Ammon's horn (tissue), 1 donor: Measurements from ENCODE around the gene LRRC37A3.
"Not testable (repeated sequence)": the region's sequence is repeated elsewhere in the genome, so short reads cannot be mapped to it uniquely, and the experiment has no call there.

Source experiments
- DNase-seq: peaks from one replicate; pipeline ENCODE4 v3.0.0-alpha.2; 2016; ENCODE audit warnings: low spot score

Gene LRRC37A3

DNA sequence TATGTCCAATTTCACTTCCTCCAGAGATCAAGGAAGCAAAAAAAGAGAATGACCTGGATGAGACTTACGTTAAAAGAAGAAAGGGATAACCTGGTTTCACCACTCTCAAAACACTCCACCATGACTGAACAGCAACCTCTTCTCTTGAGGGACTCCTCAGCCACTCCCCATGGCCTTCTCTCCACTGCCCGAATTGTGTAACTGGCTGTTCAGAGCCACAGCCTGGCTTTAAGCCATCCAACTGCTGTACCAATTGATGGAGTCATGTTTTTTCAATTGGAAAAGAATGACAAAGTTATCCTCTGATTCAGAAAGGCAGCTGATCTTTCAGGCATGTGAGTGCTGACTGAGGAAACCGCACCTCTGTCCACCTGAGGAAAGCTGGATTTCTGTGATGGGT, 85.2 kb downstream of the LRRC37A3 start:
- peak; percentile 9 for DNase-seq

DNA sequence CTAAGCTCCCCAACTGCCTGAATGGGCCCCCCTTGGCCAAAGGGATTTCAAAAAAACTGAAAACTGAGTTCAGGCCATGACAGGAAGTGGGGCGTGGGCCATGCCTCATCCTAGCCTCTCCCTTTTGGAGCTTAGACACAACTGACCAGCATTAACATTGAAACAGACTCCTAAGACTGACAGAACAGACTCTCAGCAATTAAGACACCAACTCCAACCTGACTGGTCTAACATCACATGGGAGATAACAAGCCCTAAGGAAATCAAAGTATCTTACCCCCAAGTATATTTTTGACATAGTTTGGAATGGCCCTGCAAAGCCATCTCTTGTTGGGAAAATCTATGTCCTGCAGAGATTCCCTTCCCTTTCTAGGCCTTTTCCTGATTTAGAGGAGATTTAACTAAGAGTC, 88.6 kb downstream of the LRRC37A3 start:
- DNase-seq = not testable (repeated sequence)

DNA sequence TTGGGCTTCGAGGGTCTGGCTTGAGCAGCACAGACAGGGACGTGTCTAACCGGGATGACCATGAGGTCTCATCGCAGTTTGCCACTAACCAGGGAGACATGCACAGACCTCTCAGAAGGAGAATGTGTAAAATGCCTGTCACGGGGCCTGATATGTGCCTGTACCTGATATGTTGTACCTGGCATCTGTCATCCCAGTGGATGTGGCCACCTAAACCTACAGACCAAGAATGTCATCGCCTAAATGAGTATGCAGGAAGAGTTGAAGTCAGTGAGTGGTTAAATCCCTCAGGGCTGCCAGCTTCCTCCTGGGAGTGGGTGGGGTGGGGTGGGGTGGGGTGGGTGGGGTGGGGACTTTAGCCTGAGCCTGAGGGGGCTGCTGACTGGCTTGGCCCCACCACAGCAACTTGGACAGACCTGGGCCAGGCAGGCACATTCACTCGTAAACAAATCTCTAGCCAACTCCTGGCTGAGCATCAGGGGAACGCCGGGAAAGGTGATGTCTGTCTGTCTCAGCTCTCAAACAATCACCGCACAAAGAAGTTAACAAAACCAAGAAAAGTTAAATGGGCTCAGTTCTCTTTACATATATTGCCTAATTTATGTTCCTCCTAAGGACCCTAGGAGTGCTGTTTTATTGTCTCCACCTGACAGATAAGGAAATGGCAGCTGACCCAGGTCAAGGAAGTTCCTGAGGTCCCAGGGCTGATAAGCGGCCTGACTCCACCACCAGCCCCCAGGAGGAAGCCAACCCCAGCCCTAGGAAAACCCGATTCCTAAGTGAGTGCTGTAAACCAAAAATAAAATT, 89.3 kb downstream of the LRRC37A3 start:
- DNase-seq = not testable (repeated sequence)

DNA sequence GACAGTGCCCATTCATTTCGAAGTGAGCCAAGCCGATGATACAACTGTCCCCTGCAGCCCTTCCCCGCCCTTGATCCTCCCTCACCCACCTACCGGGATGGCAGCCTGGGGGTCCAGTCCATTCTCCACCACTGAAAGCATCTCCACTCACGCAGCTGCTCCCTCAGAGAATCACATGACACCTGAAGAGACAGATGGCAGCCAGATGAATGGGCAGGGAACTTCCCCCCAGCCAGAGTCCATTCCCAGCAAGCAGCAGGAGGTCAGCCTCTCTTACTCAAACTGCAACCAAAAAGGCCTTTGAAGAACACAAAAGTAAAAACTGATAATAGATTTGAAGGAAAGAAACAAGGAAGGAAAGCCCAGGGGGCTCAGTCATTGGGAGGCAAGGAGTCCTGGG, 90.2 kb downstream of the LRRC37A3 start:
- DNase-seq = not testable (repeated sequence)

DNA sequence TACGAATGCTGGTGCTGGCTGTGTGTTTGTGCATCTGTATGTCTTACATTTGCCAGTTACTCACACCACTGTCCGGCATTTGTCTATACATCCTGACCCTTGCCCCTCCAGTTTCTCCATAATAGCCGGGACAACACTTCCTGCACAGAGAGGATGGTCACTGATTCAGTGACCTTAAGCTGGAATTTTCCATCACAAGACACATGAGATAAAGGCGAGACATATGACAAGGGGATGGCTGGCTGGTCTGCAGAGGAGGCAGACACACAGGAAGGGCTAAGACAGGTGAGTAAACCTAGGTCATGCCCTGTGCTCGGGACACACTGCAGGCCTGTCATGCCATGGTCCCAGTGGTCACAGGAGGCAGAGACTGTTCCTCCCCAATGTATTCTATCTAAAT, 100.4 kb downstream of the LRRC37A3 start:
- DNase-seq = not testable (repeated sequence)

- DNase-seq = not testable (repeated sequence)
These were observed 103.5 kb downstream of the LRRC37A3 start for GRCh38 chr17:64815833-64816198.

GRCh38 chr17:64814993-64815832, 104.1 kb downstream of the LRRC37A3 start:
- DNase-seq = not testable (repeated sequence)

DNA sequence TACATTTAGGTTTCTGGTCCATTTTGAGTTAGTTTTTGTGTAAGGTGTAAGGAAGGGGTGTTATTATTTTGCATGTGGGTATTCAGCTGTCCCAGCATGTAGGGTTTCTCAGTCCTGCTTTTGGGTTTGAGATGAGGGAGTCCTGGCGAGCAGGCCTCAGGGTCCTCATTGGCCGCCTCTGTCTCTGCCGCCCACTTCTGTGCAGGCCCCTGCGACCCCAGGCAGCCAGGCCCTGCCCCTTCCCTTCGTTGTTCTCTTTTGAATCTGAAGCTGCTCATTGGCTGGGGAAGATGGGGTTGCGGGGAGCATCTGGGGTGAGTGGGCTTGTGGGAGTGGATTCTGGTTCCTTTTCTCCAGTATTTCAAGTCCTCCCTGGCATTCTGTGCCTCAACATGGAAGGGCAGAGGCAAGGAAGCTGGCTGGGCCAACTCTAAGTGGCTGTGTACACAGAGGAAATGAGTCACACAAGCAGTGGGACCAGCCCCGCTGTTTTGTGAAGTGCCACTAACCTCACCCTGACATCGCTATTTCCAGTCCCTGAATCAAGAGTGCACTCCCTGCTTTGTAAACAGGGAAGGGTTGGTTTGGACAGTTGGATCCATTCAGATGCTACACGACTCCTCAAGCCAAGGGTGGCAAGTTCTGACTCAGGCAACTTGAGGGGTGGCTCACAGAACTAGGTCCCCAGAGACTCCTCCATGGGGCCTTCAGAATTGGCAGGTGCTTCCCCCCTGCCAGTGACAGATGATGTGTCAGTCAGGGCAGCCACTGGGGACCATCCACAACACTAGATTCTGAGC, 110.9 kb downstream of the LRRC37A3 start:
- not testable (repeated sequence) for DNase-seq
